Astrocyte of the spinal cord (primary cell): ENCODE results near the gene BBS4.

Experiments used
- DNase-seq: peaks from one replicate; pipeline ENCODE4 v3.0.0; 2011; ENCODE audit warnings: low read depth, low spot score
- H3K4me3 ChIP-seq: 2 replicates; pipeline ENCODE4 v1.5.1; 2011; ENCODE audit warnings: low read depth, mild to moderate bottlenecking, low read length, moderate library complexity
- CTCF ChIP-seq: IDR thresholded peaks from 2 replicates; pipeline ENCODE4 v1.5.1; 2012; ENCODE audit warnings: low read depth, mild to moderate bottlenecking, low read length, inconsistent platforms
- in situ Hi-C: cut with HindIII; loops from 2 replicates; pipeline ENCODE4 v1.10.0; 2017; ENCODE audit warnings: low sequenced_read_pairs

BBS4 gene

GRCh38 chr15:72733941-72734738 is 48.1 kb downstream of the BBS4 start:
- in situ Hi-C loops: no loop called here
- no peak overlapping the region for H3K4me3 ChIP-seq
- TF ChIP-seq CTCF: no peak
- DNase-seq: no peak

- no peak for TF ChIP-seq CTCF
- DNase-seq: no peak
- H3K4me3 ChIP-seq: no peak overlapping the region
- in situ Hi-C loops: no loop called here
Observed at GRCh38 chr15:72735111-72735510, 49.1 kb downstream of the BBS4 start.

GRCh38 chr15:72737061-72737460 is 51.1 kb downstream of the BBS4 start:
- in situ Hi-C loops: no loop called here
- TF ChIP-seq CTCF: no peak
- DNase-seq: no peak
- H3K4me3 ChIP-seq: no peak overlapping the region

GRCh38 chr15:72737723-72738122 is 51.7 kb downstream of the BBS4 start:
- no peak overlapping the region for H3K4me3 ChIP-seq
- DNase-seq: no peak
- TF ChIP-seq CTCF: no peak
- in situ Hi-C loops: no loop called here

- in situ Hi-C loops: no loop called here
- H3K4me3 ChIP-seq: no peak overlapping the region
- no peak for TF ChIP-seq CTCF
- DNase-seq: no peak
Observed at GRCh38 chr15:72740219-72740618, 54.2 kb downstream of the BBS4 start.

- no peak overlapping the region for H3K4me3 ChIP-seq
- no peak for TF ChIP-seq CTCF
- in situ Hi-C loops: no loop called here
- no peak for DNase-seq
Observed at GRCh38 chr15:72749700-72750099, 63.7 kb downstream of the BBS4 start.
